Astrocyte (in vitro differentiated cells and primary cell): ENCODE measurements around the gene UPB1. TPM values are rescaled to one million over a fixed set of nuclear protein-coding genes. Genes with fewer than 3 reads are reported as not detected.

ENCODE experiments used
- DNase-seq: peaks from one replicate; pipeline ENCODE4 v3.0.0-alpha.2; 2010; ENCODE audit warnings: low read depth
- FAIRE-seq: peaks from 2 replicates; lab custom pipeline; 2011; peaks lifted over from hg19 to GRCh38; lab: Jason Lieb, UNC
- H2AFZ ChIP-seq: 2 replicates; pipeline ENCODE4 v1.6.0; 2012; ENCODE audit warnings: low read depth, low read length, inconsistent platforms
- H3K27ac ChIP-seq: 2 replicates; pipeline ENCODE4 v1.5.1; 2011; ENCODE audit warnings: low read depth, low read length, inconsistent platforms
- H3K27me3 ChIP-seq: 2 replicates; pipeline ENCODE4 v1.6.0; 2011; ENCODE audit warnings: low read length, inconsistent platforms; ENCODE audit not compliant: insufficient read depth
- H3K36me3 ChIP-seq: 2 replicates; pipeline ENCODE4 v1.5.1; 2011; ENCODE audit warnings: low read length, inconsistent platforms; ENCODE audit not compliant: insufficient read depth
- H3K4me1 ChIP-seq: 2 replicates; pipeline ENCODE4 v1.5.1; 2011; ENCODE audit warnings: low read length, inconsistent platforms; ENCODE audit not compliant: insufficient read depth
- H3K4me2 ChIP-seq: 2 replicates; pipeline ENCODE4 v1.6.0; 2012; ENCODE audit warnings: low read length, inconsistent platforms
- H3K4me3 ChIP-seq: 2 replicates; pipeline ENCODE4 v1.5.1; 2011; ENCODE audit warnings: low read depth, mild to moderate bottlenecking, low read length, inconsistent platforms; ENCODE audit not compliant: insufficient read depth
- H3K79me2 ChIP-seq: 2 replicates; pipeline ENCODE4 v1.6.0; 2012; ENCODE audit warnings: mild to moderate bottlenecking, low read length, inconsistent platforms; ENCODE audit not compliant: insufficient read depth
- H3K9ac ChIP-seq: 2 replicates; pipeline ENCODE4 v1.6.0; 2012; ENCODE audit warnings: mild to moderate bottlenecking, low read length, inconsistent platforms
- H3K9me3 ChIP-seq: 2 replicates; pipeline ENCODE4 v1.5.1; 2012; ENCODE audit warnings: low read depth, mild to moderate bottlenecking, low read length, inconsistent platforms; ENCODE audit not compliant: insufficient read depth
- H4K20me1 ChIP-seq: 2 replicates; pipeline ENCODE4 v1.6.0; 2012; ENCODE audit warnings: low read length, inconsistent platforms; ENCODE audit not compliant: insufficient read depth
- H3K27ac Mint-ChIP-seq: one replicate; pipeline ENCODE4 v1.8.0; 2021; ENCODE audit warnings: mild to moderate bottlenecking, mixed read lengths; ENCODE audit not compliant: unreplicated experiment
- H3K27me3 Mint-ChIP-seq: one replicate; pipeline ENCODE4 v1.8.0; 2021; ENCODE audit warnings: low read depth, mixed read lengths; ENCODE audit not compliant: unreplicated experiment
- H3K36me3 Mint-ChIP-seq: one replicate; pipeline ENCODE4 v1.8.0; 2021; ENCODE audit warnings: low read depth, mixed read lengths; ENCODE audit not compliant: unreplicated experiment
- H3K4me1 Mint-ChIP-seq: one replicate; pipeline ENCODE4 v1.8.0; 2021; ENCODE audit warnings: low read depth, mixed read lengths; ENCODE audit not compliant: unreplicated experiment
- H3K4me3 Mint-ChIP-seq: one replicate; pipeline ENCODE4 v1.8.0; 2021; ENCODE audit warnings: mild to moderate bottlenecking, moderate library complexity, mixed read lengths; ENCODE audit not compliant: unreplicated experiment
- H3K9me3 Mint-ChIP-seq: one replicate; pipeline ENCODE4 v1.8.0; 2021; ENCODE audit warnings: mild to moderate bottlenecking, mixed read lengths; ENCODE audit not compliant: unreplicated experiment
- EZH2 ChIP-seq: IDR thresholded peaks from 2 replicates; pipeline ENCODE4 v1.6.1; 2012; ENCODE audit warnings: mild to moderate bottlenecking, low read length, inconsistent platforms; ENCODE audit not compliant: insufficient read depth
- total RNA-seq: library from RNA; stranded (reverse); gene quantifications from 2 replicates; pipeline ENCODE4 v1.2.1, GENCODE V29; 2021
- TF ChIP-seq, protein P1 (sequence below): IDR thresholded peaks from 2 replicates; pipeline ENCODE4 v1.5.1; 2011; ENCODE audit warnings: low read depth, mild to moderate bottlenecking, inconsistent platforms, low read length, moderate library complexity; ENCODE audit not compliant: insufficient read depth

UPB1 gene
- total RNA-seq, 1 donor from 2014 or later: 0.30 TPM

DNA sequence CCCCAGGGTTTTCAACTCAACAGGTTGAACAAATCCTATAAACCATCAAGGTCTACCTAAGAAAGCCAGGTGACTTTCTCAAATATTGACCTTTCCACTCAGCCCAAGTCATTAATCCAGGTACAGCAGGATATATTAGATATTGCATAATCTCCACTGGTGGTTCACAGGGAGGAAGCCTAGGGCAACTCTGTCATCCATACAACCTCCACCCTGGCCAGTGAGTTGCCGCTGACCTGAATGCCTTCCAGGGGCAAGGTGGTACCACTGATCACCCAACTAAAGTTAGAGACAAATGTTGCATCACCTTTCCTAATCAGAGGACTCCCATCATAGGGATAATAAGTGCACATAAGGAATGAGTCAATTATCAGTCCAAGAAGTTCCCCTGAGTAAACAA lies 36.9 kb downstream of the UPB1 start:
- H3K4me2 ChIP-seq: no peak overlapping the region
- H3K79me2 ChIP-seq: no peaks in the 10 kb centered on the region
- peaks cover 2% of the 10 kb centered on the region for H3K27me3 ChIP-seq
- no peak overlapping the region for H3K9ac ChIP-seq
- no peaks in the 10 kb centered on the region for H3K9me3 Mint-ChIP-seq
- TF ChIP-seq EZH2: no peak
- TF ChIP-seq, protein P1, sequence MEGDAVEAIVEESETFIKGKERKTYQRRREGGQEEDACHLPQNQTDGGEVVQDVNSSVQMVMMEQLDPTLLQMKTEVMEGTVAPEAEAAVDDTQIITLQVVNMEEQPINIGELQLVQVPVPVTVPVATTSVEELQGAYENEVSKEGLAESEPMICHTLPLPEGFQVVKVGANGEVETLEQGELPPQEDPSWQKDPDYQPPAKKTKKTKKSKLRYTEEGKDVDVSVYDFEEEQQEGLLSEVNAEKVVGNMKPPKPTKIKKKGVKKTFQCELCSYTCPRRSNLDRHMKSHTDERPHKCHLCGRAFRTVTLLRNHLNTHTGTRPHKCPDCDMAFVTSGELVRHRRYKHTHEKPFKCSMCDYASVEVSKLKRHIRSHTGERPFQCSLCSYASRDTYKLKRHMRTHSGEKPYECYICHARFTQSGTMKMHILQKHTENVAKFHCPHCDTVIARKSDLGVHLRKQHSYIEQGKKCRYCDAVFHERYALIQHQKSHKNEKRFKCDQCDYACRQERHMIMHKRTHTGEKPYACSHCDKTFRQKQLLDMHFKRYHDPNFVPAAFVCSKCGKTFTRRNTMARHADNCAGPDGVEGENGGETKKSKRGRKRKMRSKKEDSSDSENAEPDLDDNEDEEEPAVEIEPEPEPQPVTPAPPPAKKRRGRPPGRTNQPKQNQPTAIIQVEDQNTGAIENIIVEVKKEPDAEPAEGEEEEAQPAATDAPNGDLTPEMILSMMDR: no peak
- FAIRE-seq: no peak
- peaks cover 4% of the 10 kb centered on the region for H3K27me3 Mint-ChIP-seq
- no peak overlapping the region for H3K27ac ChIP-seq
- H2AFZ ChIP-seq: no peak overlapping the region
- H3K4me3 ChIP-seq: no peak overlapping the region
- H4K20me1 ChIP-seq: no peaks in the 10 kb centered on the region
- no peak for DNase-seq
- no peak overlapping the region for H3K27ac Mint-ChIP-seq
- H3K36me3 ChIP-seq: no peaks in the 10 kb centered on the region
- no peak overlapping the region for H3K4me3 Mint-ChIP-seq
- no peaks in the 10 kb centered on the region for H3K4me1 ChIP-seq
- H3K9me3 ChIP-seq: no peaks in the 10 kb centered on the region
- H3K36me3 Mint-ChIP-seq: no peaks in the 10 kb centered on the region
- H3K4me1 Mint-ChIP-seq: no peaks in the 10 kb centered on the region

DNA sequence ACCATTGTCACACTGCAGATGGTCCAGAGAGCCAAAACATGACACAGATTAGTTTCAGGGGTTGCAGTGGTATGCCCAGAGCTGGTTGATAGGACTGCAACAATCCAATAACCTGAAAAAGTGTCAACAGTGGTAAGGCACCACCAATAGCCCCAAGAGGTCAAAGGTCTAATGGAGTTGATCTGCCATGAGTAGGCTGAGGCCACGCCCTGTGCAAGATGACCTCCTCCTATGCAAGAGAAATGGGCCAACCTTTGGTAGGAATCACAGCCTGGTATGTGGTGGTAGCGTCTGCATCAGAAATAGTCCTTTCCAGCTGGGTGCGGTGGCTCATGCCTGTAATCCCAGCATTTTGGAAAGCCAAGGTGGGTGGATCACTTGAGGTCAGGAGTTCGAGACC lies 40.2 kb downstream of the UPB1 start:
- Histone ChIP-seq H3K27me3 (peaks cover 2% of the 10 kb centered on the region), H3K27ac (no peak overlapping the region), H4K20me1 (no peaks in the 10 kb centered on the region), H3K4me2 (no peak overlapping the region), H3K36me3 (no peaks in the 10 kb centered on the region), H2AFZ (no peak overlapping the region), H3K79me2 (no peaks in the 10 kb centered on the region), H3K4me3 (no peak overlapping the region), H3K9ac (no peak overlapping the region), H3K4me1 (no peaks in the 10 kb centered on the region), H3K9me3 (no peaks in the 10 kb centered on the region)
- no peak overlapping the region for H3K27ac Mint-ChIP-seq
- DNase-seq (no peak), FAIRE-seq (no peak)
- no peak for TF ChIP-seq EZH2
- TF ChIP-seq, protein P1: no peak
- H3K4me3 Mint-ChIP-seq: no peak overlapping the region
- H3K4me1 Mint-ChIP-seq: no peaks in the 10 kb centered on the region
- peaks cover 4% of the 10 kb centered on the region for H3K27me3 Mint-ChIP-seq
- peaks cover 9% of the 10 kb centered on the region for H3K36me3 Mint-ChIP-seq
- no peaks in the 10 kb centered on the region for H3K9me3 Mint-ChIP-seq

DNA sequence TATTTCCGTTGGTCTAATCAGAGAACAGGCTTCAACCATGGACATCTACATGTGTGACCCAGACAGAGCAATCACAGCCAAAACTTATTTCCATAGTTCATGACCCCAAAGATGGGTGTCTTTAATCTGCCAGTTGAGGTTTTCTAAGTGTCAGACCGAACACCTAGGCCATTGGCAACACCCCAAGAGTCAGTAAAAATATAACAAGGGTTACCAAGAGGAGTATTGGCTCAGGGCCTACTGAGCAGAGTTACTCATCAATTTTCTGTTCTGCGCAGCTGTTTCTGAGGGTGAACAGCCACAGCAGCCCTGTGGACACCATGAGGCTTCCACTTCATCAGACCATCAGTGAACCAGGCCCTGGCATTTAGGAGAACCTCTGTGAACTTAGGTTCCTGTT lies 41.0 kb downstream of the UPB1 start:
- H2AFZ ChIP-seq: no peak overlapping the region
- H3K79me2 ChIP-seq: no peaks in the 10 kb centered on the region
- H4K20me1 ChIP-seq: peaks cover 7% of the 10 kb centered on the region
- H3K27me3 ChIP-seq: peaks cover 2% of the 10 kb centered on the region
- Mint-ChIP-seq H3K9me3 (no peaks in the 10 kb centered on the region), H3K4me1 (no peaks in the 10 kb centered on the region), H3K4me3 (no peak overlapping the region), H3K36me3 (peaks cover 11% of the 10 kb centered on the region), H3K27me3 (peaks cover 4% of the 10 kb centered on the region), H3K27ac (no peak overlapping the region)
- no peak overlapping the region for H3K4me2 ChIP-seq
- H3K4me3 ChIP-seq: no peak overlapping the region
- H3K9me3 ChIP-seq: no peaks in the 10 kb centered on the region
- no peak overlapping the region for H3K27ac ChIP-seq
- TF ChIP-seq EZH2: no peak
- TF ChIP-seq, protein P1: no peak
- no peak overlapping the region for H3K9ac ChIP-seq
- FAIRE-seq: no peak
- DNase-seq: no peak
- H3K4me1 ChIP-seq: no peaks in the 10 kb centered on the region
- H3K36me3 ChIP-seq: peaks cover 4% of the 10 kb centered on the region
